Prostate gland (tissue), 2 donors: Measurements from ENCODE around the gene WDFY3.

Source experiments
- CTCF ChIP-seq, 4 experiments: fragments of 200-600 bp in 2 of 4; fragments of 450-650 bp in 2 of 4; sonication (generic) in 2 of 4; IDR thresholded peaks; 1 replicate in 3 of 4; 2 replicates in 1 of 4; pipeline ENCODE4 v1.5.1; 2016 to 2019; ENCODE audit warnings: antibody characterized with exemption in 4 of 4, mild to moderate bottlenecking in 2 of 4, moderate library complexity in 2 of 4
- POLR2A ChIP-seq: fragments of 450-650 bp; IDR thresholded peaks from one replicate; pipeline ENCODE4 v1.6.1; 2016; ENCODE audit warnings: antibody characterized with exemption, mild to moderate bottlenecking
- POLR2AphosphoS5 ChIP-seq: sonication (generic); formaldehyde crosslinking; IDR thresholded peaks from one replicate; pipeline ENCODE4 v1.6.1; 2017; ENCODE audit warnings: antibody characterized with exemption

DNA sequence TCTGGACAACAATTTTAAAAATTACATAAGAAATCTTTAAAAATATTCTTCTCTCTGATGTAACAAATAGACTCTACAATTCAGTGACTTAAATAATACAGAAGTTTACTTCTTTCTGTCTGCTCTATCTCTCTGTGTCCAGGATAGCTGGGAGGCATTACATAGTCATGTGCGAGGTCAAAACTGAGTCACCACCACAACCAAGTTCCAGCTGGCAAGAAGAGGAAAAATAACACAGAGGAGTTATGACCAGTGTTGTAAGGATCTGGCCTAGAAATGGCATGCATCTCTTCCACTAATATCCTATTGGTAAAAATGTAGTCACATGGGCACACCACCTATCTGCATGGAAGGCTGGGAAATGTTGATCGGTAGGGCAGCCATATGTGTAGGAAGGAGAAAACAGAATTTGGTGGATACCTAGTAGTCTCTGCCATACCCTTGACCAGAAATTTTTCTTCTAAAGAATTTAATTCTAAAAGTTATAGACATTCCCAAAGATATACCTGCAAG, 39.4 kb upstream of the WDFY3 start:
- TF ChIP-seq CTCF (IDR thresholded peaks at IDR 0.05) (no peak), POLR2A (no peak), POLR2AphosphoS5 (no peak)
